Measurements from ENCODE around the gene HSF2.

DNA sequence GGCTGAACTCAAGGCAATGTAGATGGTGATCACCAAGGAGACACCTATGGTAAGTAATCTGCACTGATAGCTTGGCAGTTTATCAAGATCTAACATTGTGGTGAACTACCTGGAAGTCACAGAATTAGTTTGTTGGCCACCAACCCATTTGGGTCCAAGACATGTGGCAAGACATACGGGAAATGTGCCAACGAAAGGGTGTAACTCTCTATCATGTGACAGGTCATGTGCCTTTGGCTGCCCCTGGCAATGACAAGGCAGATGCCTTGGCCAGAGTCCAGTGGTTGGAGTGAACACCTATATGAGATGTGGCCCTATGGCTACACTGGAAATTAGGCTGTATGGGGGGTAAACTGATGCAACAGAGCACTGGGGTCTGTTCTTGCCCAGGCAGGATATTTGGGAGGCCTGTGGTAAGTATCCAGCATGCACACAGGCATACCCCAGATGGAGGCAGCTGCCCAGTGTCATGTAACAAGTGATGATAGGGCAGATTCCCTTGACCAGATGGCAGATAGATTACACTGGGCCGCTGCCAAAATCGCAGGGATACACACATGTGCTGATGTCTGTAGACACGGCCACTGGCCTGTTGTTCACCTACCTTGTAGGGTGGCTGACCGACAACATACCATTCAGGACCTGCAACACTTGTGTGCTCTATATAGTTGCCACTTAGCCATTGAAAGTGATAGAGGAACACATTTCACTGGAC lies 35.5 kb upstream of the HSF2 start:
- TF ChIP-seq POLR2A (IDR thresholded peaks at IDR 0.05), result no peak
- TF ChIP-seq CTCF (IDR thresholded peaks at IDR 0.05), result no peak
- no peak for TF ChIP-seq EP300 (IDR thresholded peaks at IDR 0.05)
- TF ChIP-seq POLR2AphosphoS5 (IDR thresholded peaks at IDR 0.05), result no peak

Data from gastroesophageal sphincter (tissue), 3 donors.